ENCODE results near the gene ASB2. TPM values are rescaled to one million over a fixed set of nuclear protein-coding genes. Genes with fewer than 3 reads are reported as not detected.

Gene ASB2
- total and polyA plus RNA-seq, 2 of the 8 experiments (the other 6 are each of a cell fraction or from before 2014, with no cell fraction given), result 1.0 to 2.1 TPM

DNA sequence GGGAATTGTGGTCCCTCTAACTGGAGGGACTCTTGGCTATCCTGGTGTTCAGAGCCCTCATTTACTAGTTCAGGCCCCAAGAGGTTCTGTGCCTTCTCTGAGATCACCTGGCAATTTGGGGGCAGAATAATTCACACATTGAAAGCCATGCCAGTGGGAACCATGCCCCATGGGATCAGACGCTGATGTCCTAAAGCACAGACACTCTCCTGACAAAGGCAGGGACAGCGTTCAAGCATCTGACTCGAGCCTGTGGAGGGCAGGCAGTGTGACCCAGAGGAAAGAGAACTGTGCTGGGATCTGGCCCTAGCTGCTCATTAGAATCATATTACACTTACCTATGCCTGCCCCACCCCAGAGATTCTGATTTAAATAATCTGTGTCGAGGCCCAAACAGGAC is 2.4 kb upstream of the ASB2 start (continued):
- TF ChIP-seq, protein P1, sequence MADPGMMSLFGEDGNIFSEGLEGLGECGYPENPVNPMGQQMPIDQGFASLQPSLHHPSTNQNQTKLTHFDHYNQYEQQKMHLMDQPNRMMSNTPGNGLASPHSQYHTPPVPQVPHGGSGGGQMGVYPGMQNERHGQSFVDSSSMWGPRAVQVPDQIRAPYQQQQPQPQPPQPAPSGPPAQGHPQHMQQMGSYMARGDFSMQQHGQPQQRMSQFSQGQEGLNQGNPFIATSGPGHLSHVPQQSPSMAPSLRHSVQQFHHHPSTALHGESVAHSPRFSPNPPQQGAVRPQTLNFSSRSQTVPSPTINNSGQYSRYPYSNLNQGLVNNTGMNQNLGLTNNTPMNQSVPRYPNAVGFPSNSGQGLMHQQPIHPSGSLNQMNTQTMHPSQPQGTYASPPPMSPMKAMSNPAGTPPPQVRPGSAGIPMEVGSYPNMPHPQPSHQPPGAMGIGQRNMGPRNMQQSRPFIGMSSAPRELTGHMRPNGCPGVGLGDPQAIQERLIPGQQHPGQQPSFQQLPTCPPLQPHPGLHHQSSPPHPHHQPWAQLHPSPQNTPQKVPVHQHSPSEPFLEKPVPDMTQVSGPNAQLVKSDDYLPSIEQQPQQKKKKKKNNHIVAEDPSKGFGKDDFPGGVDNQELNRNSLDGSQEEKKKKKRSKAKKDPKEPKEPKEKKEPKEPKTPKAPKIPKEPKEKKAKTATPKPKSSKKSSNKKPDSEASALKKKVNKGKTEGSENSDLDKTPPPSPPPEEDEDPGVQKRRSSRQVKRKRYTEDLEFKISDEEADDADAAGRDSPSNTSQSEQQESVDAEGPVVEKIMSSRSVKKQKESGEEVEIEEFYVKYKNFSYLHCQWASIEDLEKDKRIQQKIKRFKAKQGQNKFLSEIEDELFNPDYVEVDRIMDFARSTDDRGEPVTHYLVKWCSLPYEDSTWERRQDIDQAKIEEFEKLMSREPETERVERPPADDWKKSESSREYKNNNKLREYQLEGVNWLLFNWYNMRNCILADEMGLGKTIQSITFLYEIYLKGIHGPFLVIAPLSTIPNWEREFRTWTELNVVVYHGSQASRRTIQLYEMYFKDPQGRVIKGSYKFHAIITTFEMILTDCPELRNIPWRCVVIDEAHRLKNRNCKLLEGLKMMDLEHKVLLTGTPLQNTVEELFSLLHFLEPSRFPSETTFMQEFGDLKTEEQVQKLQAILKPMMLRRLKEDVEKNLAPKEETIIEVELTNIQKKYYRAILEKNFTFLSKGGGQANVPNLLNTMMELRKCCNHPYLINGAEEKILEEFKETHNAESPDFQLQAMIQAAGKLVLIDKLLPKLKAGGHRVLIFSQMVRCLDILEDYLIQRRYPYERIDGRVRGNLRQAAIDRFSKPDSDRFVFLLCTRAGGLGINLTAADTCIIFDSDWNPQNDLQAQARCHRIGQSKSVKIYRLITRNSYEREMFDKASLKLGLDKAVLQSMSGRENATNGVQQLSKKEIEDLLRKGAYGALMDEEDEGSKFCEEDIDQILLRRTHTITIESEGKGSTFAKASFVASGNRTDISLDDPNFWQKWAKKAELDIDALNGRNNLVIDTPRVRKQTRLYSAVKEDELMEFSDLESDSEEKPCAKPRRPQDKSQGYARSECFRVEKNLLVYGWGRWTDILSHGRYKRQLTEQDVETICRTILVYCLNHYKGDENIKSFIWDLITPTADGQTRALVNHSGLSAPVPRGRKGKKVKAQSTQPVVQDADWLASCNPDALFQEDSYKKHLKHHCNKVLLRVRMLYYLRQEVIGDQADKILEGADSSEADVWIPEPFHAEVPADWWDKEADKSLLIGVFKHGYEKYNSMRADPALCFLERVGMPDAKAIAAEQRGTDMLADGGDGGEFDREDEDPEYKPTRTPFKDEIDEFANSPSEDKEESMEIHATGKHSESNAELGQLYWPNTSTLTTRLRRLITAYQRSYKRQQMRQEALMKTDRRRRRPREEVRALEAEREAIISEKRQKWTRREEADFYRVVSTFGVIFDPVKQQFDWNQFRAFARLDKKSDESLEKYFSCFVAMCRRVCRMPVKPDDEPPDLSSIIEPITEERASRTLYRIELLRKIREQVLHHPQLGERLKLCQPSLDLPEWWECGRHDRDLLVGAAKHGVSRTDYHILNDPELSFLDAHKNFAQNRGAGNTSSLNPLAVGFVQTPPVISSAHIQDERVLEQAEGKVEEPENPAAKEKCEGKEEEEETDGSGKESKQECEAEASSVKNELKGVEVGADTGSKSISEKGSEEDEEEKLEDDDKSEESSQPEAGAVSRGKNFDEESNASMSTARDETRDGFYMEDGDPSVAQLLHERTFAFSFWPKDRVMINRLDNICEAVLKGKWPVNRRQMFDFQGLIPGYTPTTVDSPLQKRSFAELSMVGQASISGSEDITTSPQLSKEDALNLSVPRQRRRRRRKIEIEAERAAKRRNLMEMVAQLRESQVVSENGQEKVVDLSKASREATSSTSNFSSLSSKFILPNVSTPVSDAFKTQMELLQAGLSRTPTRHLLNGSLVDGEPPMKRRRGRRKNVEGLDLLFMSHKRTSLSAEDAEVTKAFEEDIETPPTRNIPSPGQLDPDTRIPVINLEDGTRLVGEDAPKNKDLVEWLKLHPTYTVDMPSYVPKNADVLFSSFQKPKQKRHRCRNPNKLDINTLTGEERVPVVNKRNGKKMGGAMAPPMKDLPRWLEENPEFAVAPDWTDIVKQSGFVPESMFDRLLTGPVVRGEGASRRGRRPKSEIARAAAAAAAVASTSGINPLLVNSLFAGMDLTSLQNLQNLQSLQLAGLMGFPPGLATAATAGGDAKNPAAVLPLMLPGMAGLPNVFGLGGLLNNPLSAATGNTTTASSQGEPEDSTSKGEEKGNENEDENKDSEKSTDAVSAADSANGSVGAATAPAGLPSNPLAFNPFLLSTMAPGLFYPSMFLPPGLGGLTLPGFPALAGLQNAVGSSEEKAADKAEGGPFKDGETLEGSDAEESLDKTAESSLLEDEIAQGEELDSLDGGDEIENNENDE (IDR thresholded peaks at IDR 0.05; ENCODE audit: insufficient replicate concordance, low read length), result no peak
- no peak for TF ChIP-seq SP4 (IDR thresholded peaks at IDR 0.05; ENCODE audit: low read length)
- no peak for TF ChIP-seq POLR2AphosphoS5 (IDR thresholded peaks at IDR 0.05; ENCODE audit: low read depth, low read length)
- TF ChIP-seq CREB1 (IDR thresholded peaks at IDR 0.05), result no peak
- TF ChIP-seq CBX5 (IDR thresholded peaks at IDR 0.05; ENCODE audit: low read depth, low read length), result no peak
- no peak for TF ChIP-seq RNF2 (IDR thresholded peaks at IDR 0.05; ENCODE audit: borderline replicate concordance, low read depth, low read length, missing control alignments, poor library complexity, severe bottlenecking)
- TF ChIP-seq JUND (IDR thresholded peaks at IDR 0.05; ENCODE audit: low read length), result no peak
- TF ChIP-seq, protein P2, sequence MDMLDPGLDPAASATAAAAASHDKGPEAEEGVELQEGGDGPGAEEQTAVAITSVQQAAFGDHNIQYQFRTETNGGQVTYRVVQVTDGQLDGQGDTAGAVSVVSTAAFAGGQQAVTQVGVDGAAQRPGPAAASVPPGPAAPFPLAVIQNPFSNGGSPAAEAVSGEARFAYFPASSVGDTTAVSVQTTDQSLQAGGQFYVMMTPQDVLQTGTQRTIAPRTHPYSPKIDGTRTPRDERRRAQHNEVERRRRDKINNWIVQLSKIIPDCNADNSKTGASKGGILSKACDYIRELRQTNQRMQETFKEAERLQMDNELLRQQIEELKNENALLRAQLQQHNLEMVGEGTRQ (IDR thresholded peaks at IDR 0.05; ENCODE audit: low read length), result no peak
- TF ChIP-seq, protein P3, sequence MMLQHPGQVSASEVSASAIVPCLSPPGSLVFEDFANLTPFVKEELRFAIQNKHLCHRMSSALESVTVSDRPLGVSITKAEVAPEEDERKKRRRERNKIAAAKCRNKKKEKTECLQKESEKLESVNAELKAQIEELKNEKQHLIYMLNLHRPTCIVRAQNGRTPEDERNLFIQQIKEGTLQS (IDR thresholded peaks at IDR 0.05; ENCODE audit: insufficient read depth, low read depth, low read length), result no peak
